ENCODE measurements around the gene CDH1.

DNA sequence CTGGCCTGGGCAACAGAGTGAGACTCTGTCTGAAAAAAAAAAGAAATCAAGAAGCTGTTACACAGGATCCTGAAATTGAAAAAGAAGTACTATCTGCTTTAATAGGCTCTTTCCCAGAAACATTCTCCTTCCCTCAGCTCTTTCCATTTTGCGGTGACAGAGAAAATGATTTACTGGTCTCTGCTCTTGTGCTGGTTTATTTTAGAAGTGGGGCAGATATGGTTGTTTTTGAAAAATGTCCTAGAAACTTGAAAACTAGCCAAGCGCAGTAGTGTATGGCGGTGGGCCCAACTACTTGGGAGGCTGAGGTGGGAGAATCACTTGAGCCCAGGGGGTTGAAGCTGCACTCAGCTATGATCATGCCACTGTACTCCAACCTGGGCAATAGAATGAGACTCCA is 77.4 kb downstream of the CDH1 start:
- TF ChIP-seq, protein P1, sequence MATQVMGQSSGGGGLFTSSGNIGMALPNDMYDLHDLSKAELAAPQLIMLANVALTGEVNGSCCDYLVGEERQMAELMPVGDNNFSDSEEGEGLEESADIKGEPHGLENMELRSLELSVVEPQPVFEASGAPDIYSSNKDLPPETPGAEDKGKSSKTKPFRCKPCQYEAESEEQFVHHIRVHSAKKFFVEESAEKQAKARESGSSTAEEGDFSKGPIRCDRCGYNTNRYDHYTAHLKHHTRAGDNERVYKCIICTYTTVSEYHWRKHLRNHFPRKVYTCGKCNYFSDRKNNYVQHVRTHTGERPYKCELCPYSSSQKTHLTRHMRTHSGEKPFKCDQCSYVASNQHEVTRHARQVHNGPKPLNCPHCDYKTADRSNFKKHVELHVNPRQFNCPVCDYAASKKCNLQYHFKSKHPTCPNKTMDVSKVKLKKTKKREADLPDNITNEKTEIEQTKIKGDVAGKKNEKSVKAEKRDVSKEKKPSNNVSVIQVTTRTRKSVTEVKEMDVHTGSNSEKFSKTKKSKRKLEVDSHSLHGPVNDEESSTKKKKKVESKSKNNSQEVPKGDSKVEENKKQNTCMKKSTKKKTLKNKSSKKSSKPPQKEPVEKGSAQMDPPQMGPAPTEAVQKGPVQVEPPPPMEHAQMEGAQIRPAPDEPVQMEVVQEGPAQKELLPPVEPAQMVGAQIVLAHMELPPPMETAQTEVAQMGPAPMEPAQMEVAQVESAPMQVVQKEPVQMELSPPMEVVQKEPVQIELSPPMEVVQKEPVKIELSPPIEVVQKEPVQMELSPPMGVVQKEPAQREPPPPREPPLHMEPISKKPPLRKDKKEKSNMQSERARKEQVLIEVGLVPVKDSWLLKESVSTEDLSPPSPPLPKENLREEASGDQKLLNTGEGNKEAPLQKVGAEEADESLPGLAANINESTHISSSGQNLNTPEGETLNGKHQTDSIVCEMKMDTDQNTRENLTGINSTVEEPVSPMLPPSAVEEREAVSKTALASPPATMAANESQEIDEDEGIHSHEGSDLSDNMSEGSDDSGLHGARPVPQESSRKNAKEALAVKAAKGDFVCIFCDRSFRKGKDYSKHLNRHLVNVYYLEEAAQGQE (IDR thresholded peaks at IDR 0.05; ENCODE audit: low read depth, low read length), result no peak
- TF ChIP-seq, protein P2, sequence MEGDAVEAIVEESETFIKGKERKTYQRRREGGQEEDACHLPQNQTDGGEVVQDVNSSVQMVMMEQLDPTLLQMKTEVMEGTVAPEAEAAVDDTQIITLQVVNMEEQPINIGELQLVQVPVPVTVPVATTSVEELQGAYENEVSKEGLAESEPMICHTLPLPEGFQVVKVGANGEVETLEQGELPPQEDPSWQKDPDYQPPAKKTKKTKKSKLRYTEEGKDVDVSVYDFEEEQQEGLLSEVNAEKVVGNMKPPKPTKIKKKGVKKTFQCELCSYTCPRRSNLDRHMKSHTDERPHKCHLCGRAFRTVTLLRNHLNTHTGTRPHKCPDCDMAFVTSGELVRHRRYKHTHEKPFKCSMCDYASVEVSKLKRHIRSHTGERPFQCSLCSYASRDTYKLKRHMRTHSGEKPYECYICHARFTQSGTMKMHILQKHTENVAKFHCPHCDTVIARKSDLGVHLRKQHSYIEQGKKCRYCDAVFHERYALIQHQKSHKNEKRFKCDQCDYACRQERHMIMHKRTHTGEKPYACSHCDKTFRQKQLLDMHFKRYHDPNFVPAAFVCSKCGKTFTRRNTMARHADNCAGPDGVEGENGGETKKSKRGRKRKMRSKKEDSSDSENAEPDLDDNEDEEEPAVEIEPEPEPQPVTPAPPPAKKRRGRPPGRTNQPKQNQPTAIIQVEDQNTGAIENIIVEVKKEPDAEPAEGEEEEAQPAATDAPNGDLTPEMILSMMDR (IDR thresholded peaks at IDR 0.05), result no peak
- no peak for TF ChIP-seq ELF1 (IDR thresholded peaks at IDR 0.05)
- TF ChIP-seq TAF1 (IDR thresholded peaks at IDR 0.05; ENCODE audit: borderline replicate concordance, low read depth, low read length), result no peak
- no peak for TF ChIP-seq RAD21 (IDR thresholded peaks at IDR 0.05; ENCODE audit: low read length)
- TF ChIP-seq, protein P3, sequence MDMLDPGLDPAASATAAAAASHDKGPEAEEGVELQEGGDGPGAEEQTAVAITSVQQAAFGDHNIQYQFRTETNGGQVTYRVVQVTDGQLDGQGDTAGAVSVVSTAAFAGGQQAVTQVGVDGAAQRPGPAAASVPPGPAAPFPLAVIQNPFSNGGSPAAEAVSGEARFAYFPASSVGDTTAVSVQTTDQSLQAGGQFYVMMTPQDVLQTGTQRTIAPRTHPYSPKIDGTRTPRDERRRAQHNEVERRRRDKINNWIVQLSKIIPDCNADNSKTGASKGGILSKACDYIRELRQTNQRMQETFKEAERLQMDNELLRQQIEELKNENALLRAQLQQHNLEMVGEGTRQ (IDR thresholded peaks at IDR 0.05; ENCODE audit: borderline replicate concordance, low read depth, low read length), result no peak
- no peak for TF ChIP-seq MXI1 (IDR thresholded peaks at IDR 0.05; ENCODE audit: low read depth, low read length)
- TF ChIP-seq YY1 (IDR thresholded peaks at IDR 0.05; ENCODE audit: low read depth), result no peak
- TF ChIP-seq, protein P4, sequence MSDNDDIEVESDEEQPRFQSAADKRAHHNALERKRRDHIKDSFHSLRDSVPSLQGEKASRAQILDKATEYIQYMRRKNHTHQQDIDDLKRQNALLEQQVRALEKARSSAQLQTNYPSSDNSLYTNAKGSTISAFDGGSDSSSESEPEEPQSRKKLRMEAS (IDR thresholded peaks at IDR 0.05; ENCODE audit: low read depth), result no peak
- TF ChIP-seq EP300 (IDR thresholded peaks at IDR 0.05; ENCODE audit: borderline replicate concordance in 1 of 2, low read depth in 1 of 2, low read length in 1 of 2), result no peak
- TF ChIP-seq EZH2phosphoT487 (IDR thresholded peaks at IDR 0.05; ENCODE audit: borderline replicate concordance, low read depth), result no peak

Measured in SK-N-SH (cell line).